Skeletal muscle satellite cell (primary cell): ENCODE measurements around the gene PER2.
"Not testable (repeated sequence)": the region's sequence is repeated elsewhere in the genome, so short reads cannot be mapped to it uniquely, and the experiment has no call there.

Experiments used
- H3K27me3 ChIP-seq: 2 replicates; pipeline ENCODE4 v1.7.0; 2013; ENCODE audit warnings: low read length; ENCODE audit not compliant: control insufficient read depth, insufficient read depth
- H3K36me3 ChIP-seq: 2 replicates; pipeline ENCODE4 v1.7.0; 2013; ENCODE audit warnings: mild to moderate bottlenecking, control low read depth, low read length; ENCODE audit not compliant: insufficient read depth
- H3K4me1 ChIP-seq: 2 replicates; pipeline ENCODE4 v1.7.0; 2013; ENCODE audit warnings: low read length; ENCODE audit not compliant: control insufficient read depth, insufficient read depth
- H3K4me2 ChIP-seq: 2 replicates; pipeline ENCODE4 v1.7.0; 2013; ENCODE audit warnings: mild to moderate bottlenecking, low read length
- H3K4me3 ChIP-seq: 2 replicates; pipeline ENCODE4 v1.7.0; 2013; ENCODE audit warnings: low read length
- H3K9ac ChIP-seq: 2 replicates; pipeline ENCODE4 v1.7.0; 2013; ENCODE audit warnings: mild to moderate bottlenecking, low read depth, low read length, moderate library complexity
- H3K9me3 ChIP-seq: replicated peaks from 2 replicates; pipeline ENCODE4 v1.7.0; 2013; ENCODE audit warnings: mild to moderate bottlenecking, control low read depth, low read length

The PER2 gene

GRCh38 chr2:238325694-238326093 lies 37.3 kb upstream of the PER2 start:
- Histone ChIP-seq H3K4me3 (no peak overlapping the region), H3K27me3 (no peaks in the 10 kb centered on the region), H3K4me2 (no peak overlapping the region), H3K4me1 (peaks cover 6% of the 10 kb centered on the region), H3K36me3 (peaks cover 19% of the 10 kb centered on the region), H3K9ac (no peak overlapping the region), H3K9me3 (no peaks in the 10 kb centered on the region)

DNA sequence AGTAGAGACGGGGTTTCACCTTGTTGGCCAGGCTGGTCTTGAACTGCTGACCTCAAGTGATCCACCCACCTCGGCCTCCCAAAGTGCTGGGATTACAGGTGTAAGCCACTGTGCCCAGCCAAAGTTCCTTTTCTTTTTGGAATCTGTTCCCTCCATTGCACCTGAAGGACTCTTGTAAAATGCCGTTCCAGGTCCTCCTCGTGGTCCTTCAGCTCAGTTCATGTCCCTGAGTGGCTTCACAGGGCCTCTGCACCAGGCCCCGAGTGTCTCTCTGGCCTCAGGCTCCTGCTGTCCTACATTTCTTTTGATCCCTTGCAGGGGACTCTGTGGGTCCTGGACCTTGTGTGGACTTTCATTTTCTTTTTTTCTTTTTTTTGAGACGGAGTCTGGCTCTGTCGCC lies 35.8 kb upstream of the PER2 start:
- H3K9ac ChIP-seq, H3K4me2 ChIP-seq, H3K4me1 ChIP-seq, H3K9me3 ChIP-seq, H3K4me3 ChIP-seq, H3K27me3 ChIP-seq: not testable (repeated sequence)
- H3K36me3 ChIP-seq, result peaks cover 19% of the 10 kb centered on the region

- peak overlapping the region; percentile 95 for H3K4me3 ChIP-seq
- no peak overlapping the region for H3K9ac ChIP-seq
Measured at GRCh38 chr2:238322001-238322411, 33.6 kb upstream of the PER2 start.

GRCh38 chr2:238321467-238321866 lies 33.1 kb upstream of the PER2 start:
- Histone ChIP-seq H3K4me3 (peak overlapping the region; percentile 95), H3K4me2 (peak overlapping the region; percentile 86), H3K9me3 (no peaks in the 10 kb centered on the region), H3K27me3 (no peaks in the 10 kb centered on the region), H3K9ac (peak overlapping the region; percentile 93), H3K36me3 (peaks cover 3% of the 10 kb centered on the region), H3K4me1 (peaks cover 10% of the 10 kb centered on the region)

More at GRCh38 chr2:238322001-238322411, 33.6 kb upstream of the PER2 start:
- H3K4me2 ChIP-seq, result peak overlapping the region; percentile 86
- H3K36me3 ChIP-seq, result peaks cover 3% of the 10 kb centered on the region
- peaks cover 10% of the 10 kb centered on the region for H3K4me1 ChIP-seq
- no peaks in the 10 kb centered on the region for H3K27me3 ChIP-seq
- H3K9me3 ChIP-seq, result no peaks in the 10 kb centered on the region

GRCh38 chr2:238320648-238321281 lies 32.4 kb upstream of the PER2 start:
- peaks cover 1% of the 10 kb centered on the region for H3K36me3 ChIP-seq
- peaks cover 10% of the 10 kb centered on the region for H3K4me1 ChIP-seq
- peaks cover 6% of the 10 kb centered on the region for H3K27me3 ChIP-seq
- peak overlapping the region; percentile 93 for H3K9ac ChIP-seq
- no peaks in the 10 kb centered on the region for H3K9me3 ChIP-seq
- H3K4me3 ChIP-seq, result peak overlapping the region; percentile 95
- H3K4me2 ChIP-seq, result peak overlapping the region; percentile 86

GRCh38 chr2:238320246-238320647 lies 31.8 kb upstream of the PER2 start, which contains the start of gene TRAF3IP1:
Gene TRAF3IP1, plus strand, starts transcription at chr2:238320518. Its CDS starts 145 bp downstream, at chr2:238320663.
- Histone ChIP-seq H3K4me2 (peak within 1 kb of the TSS; percentile 86), H3K4me3 (peak within 1 kb of the TSS; percentile 95), H3K9ac (peak within 1 kb of the TSS; percentile 93), H3K27me3 (peaks cover 8% of the 10 kb centered on the region), H3K4me1 (peaks cover 10% of the 10 kb centered on the region), H3K9me3 (no peaks in the 10 kb centered on the region), H3K36me3 (no peaks in the 10 kb centered on the region)

- Histone ChIP-seq H3K4me1 (peaks cover 4% of the 10 kb centered on the region), H3K36me3 (no peaks in the 10 kb centered on the region), H3K9me3 (no peaks in the 10 kb centered on the region), H3K4me2 (no peak overlapping the region), H3K9ac (no peak overlapping the region), H3K4me3 (no peak overlapping the region), H3K27me3 (peaks cover 13% of the 10 kb centered on the region)
Measured at GRCh38 chr2:238315031-238315595, 26.7 kb upstream of the PER2 start.

DNA sequence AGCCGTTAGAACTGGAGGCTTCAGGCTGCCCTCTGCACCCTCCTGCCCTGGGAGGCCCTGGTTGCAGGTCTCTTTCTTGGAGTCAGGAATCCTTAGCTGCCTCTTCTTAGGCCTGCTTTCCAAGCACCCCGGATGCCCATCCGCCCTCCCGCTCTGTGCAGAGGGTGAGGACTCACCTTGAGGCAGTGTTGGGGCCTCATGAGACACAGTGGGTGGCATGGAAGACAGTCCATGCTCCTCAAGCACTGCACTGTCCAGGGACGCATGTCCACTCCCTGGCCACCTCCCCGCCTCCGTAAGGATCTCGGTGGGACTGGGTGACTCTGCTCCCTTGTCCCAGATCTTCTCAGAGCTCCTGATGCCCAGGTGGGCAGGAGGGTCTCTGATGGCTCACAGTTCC lies 26.2 kb upstream of the PER2 start:
- H3K9ac ChIP-seq, result no peak overlapping the region
- H3K4me1 ChIP-seq, result peaks cover under 1% of the 10 kb centered on the region
- no peak overlapping the region for H3K4me3 ChIP-seq
- H3K36me3 ChIP-seq, result no peaks in the 10 kb centered on the region
- no peaks in the 10 kb centered on the region for H3K9me3 ChIP-seq
- H3K4me2 ChIP-seq, result no peak overlapping the region
- H3K27me3 ChIP-seq, result peaks cover 14% of the 10 kb centered on the region

- Histone ChIP-seq H3K4me2 (no peak overlapping the region), H3K27me3 (peaks cover 20% of the 10 kb centered on the region), H3K4me1 (no peaks in the 10 kb centered on the region), H3K9me3 (no peaks in the 10 kb centered on the region), H3K4me3 (no peak overlapping the region), H3K9ac (no peak overlapping the region), H3K36me3 (no peaks in the 10 kb centered on the region)
Measured at GRCh38 chr2:238313991-238314350, 25.6 kb upstream of the PER2 start.

DNA sequence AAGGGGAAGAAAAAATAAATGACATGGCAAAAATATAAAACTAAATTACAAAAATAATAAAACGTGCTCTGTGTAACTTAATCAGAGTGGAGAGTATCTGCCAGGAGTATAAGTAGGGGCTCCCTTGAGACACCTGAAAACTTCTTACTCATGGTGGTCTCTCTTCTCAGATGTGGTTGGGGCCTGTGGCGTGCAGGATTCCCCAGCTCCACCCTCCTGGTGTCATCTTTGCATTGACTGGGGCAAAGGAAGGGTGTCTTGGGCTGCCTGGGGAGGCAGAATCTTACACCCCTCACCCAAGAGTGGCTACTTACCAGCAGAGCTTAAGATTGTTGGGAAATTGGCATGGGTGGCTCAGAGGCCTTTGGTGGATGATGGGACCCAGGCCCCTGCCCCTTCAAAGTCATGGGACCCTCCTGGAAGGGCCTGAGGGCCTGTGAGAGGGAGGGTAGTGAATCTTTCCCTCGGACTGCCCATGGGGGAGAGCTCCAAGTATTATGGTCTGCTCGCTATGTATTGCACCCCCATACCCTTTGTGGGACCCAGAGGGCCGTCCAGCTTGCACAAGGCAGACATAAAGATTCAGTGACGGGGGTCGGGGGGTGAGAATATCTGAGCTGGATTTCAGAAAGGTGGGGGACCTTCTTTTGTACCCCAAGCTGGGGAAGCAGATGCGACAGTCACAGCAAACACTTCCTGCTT lies 25.0 kb upstream of the PER2 start:
- H3K36me3 ChIP-seq, result no peaks in the 10 kb centered on the region
- no peak overlapping the region for H3K4me3 ChIP-seq
- H3K4me2 ChIP-seq, result no peak overlapping the region
- no peaks in the 10 kb centered on the region for H3K9me3 ChIP-seq
- no peaks in the 10 kb centered on the region for H3K4me1 ChIP-seq
- H3K27me3 ChIP-seq, result peaks cover 25% of the 10 kb centered on the region
- H3K9ac ChIP-seq, result no peak overlapping the region

DNA sequence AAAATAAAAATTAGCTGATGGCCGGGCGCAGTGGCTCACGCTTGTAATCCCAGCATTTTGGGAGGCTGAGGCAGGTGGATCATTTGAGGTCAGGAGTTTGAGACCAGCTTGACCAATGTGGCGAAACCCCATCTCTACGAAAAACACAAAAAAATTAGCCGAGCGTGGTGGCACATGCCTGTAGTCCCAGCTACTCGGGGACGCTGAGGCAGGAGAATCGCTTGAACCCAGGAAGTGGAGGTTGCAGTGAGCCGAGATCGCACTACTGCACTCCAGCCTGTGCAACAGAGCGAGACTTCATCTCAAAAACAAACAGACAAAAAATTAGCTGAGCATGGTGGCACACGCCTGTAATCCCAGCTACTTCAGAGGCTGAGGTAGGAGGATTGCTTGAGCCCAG lies 22.3 kb upstream of the PER2 start:
- not testable (repeated sequence) for H3K4me3 ChIP-seq, H3K4me1 ChIP-seq, H3K4me2 ChIP-seq, H3K36me3 ChIP-seq, H3K9me3 ChIP-seq, H3K9ac ChIP-seq
- peaks cover 34% of the 10 kb centered on the region for H3K27me3 ChIP-seq
